HG03175 (cell line): Measurements from ENCODE around the gene ANO10.
"Not testable (repeated sequence)": the region's sequence is repeated elsewhere in the genome, so short reads cannot be mapped to it uniquely, and the experiment has no call there.

ENCODE experiments used
- ATAC-seq: cut with Tn5 transposase; IDR thresholded peaks from one replicate; pipeline ENCODE4 v1.9.1; 2021; ENCODE audit warnings: mild to moderate bottlenecking, moderate library complexity; ENCODE audit not compliant: unreplicated experiment

The ANO10 gene

DNA sequence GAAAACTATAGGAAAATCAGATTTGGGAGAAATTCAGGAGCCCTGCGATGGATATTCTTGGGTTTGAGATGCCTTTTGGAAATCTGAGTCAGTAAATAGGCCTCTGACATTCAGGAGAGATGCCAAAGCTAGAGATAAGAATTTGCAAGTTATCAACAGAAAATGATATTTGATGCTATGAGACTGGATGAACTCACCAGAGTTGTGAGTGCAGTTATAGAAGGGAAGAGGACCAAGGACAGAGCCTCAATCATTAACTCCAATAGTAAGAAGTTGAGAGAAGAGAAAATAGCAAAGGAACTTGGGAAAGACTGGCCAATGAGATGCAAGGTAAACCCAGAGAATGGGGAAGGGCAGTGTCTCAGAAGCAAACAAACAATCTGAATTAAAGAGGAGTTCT lies 7.9 kb upstream of the ANO10 start:
- no peak for ATAC-seq

DNA sequence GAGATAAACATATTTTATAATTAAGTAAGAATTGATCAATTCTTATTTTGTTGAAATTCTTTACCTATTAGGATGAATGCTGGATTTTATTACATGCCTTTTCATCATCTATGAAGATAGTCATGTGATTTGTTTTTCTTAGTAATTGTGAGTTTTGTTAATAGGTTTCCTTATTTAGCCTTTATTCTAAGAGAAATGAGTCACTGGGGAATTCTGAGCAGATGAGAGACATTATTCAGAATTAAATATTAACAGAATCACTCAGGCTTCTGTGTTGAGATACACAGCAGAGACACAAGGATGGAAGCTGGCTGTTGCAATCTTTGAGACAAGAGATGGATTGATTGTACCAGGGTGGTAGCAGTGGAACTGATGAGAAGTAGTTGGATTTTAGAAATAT lies 7.4 kb upstream of the ANO10 start:
- ATAC-seq: peak; percentile 57

DNA sequence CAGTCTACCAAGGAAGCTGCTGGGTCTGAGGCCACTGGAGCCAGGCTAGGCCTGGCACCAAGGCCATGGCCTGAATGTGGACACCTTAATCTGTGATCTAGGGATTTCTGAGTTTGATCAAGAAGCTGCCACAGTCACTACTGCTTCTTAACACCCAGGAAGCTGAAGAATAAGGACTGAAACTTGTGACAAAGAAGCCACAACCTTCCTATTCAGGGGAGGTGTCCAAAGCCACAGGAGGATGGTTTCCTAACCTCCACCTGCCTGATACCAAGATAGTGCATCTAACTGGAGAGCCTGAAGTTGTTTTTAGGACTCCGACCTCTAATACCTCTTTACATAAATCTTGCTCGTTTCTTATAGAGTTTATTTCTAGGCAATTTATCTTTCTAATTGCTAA lies 5.5 kb upstream of the ANO10 start:
- peak; percentile 43 for ATAC-seq

DNA sequence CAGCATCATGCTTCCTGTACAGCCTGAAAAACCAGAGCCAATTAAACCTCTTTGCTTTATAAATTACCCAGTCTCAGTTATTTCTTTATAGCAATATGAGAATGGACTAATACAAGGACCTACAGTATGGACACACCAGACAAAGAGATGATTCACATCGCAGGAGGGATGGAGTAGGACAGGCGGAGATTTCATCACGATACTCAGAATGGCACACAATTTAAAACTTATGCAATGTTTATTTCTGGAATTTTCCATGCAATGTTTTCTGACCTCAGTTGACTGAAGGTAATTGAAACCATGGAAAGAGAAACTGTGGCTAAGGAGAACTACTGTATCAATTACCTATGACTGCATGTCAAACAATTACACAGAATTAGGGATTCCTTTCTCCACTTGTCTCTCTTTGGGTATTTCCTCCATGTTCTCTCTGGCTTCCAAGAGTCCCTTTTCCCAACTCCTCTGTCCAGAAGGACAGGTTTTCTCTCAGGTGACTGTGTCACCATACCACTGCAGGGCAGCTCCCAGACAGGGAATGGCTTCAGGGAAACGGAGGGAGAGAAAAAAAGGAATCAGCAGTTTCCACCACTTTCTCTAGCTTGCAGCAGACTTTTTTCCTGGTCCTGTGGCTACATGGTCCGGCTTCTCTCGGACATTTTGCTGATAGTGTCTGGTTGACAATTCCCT lies 3.0 kb upstream of the ANO10 start:
- ATAC-seq: no peak

DNA sequence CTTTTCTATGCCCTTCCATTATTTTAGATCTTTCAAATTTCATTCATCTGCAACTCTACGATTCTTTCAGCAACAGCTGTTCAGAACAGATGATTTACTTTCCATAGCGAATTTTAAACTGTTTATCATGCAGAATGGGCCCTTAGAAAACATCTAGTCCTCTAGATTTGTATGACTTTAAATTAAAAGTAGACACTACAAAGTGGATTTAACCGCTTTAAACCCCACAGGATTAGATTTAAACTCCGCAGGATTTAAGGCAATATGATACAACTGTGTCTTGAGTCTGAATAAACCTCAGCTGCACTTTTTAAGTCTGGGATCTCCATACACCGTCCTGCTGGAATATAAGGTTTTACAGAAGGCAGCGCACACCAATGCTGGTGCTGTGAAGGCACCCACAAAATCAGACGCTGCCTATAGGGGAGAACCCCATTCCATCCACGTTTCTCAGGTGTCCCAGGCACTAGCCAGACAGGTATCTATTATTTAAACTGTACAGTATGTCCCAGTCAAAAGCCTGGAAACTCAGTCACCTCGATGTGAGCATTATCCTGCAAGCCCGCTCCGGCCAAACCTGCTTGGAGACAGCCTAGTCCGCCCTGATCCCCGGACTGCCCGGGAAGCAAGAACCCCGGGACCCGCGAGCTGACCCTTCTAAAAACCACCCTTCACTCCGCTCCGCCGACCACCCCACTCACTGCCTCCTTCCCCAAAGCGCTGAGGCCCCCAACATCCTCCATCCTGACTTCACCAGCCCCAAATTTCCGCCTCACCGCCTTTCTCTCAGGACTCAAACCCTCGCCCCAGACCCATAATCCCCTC lies 768 bp downstream of the ANO10 start:
- ATAC-seq: no peak

DNA sequence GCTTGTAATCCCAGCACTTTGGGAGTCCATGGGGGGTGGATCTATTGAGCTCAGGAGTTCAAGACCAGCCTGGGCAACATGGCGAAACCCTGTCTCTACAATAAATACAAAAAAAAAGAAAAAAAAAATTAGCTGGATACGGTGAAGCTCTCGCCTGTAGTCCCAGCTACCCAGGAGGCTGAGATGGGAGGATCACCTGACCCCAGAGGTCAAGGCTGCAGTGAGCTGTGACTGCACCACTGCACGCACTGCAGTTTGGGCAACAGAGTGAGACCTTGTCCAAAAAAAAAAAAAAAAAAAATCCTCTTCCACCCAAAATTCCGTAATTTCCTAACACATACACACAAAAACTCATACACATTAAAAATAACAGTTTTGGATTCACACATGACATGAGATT lies 2.2 kb downstream of the ANO10 start:
- no peak for ATAC-seq

DNA sequence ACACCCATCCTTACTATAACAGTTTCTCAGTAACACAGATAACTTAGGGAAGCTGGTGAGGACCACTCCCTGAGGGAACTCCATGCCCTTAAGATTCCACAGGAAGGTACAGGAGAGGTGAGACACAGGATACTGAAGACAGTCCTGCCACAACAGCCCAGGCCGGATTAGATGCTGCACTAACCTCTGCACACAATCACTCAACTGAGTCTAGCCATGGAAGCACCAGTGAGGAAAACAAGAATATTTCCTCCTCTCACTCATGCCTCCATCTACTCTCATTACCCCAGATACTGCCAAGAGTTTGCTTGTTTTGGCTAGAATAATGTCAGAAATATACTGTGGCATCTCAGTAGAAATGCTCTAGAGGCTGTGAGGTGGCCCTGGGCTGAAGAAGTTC lies 3.7 kb downstream of the ANO10 start:
- ATAC-seq: no peak

DNA sequence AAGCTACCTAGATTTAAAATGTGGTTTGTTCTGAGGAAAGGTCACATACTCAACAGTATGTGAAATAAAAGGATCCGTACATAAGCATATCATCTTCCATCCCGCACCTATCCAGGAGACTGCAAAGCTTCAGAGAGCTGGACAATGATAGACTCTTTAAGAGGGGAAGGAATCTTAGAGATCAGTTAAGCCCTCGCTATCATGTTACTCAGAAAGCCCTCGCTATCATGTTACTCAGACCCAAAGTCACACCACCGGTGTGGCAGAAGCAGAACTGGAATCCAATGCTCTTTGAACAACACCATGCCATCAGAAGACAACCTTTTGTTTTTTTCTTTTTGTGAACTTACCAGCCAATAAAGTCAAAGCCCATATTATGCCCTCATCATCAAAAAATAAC lies 5.8 kb downstream of the ANO10 start:
- ATAC-seq: no peak

DNA sequence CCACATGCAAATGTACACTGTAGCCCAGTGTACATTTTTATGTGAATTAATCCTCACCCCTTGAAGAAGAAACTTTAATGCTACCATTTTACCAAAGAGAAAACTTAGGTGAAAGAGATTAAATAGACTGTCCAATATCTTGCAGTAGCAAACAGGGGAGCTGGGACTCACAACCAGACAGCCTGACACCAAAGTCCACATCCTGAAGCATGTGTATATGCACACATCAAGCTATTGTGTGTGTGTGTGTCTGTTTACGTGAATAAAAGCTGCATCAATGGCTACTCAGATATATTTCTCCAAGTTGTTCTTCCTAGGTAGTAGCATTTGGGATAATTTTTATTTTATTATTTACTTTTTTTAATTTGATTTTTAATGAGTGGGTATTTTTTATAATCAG lies 6.7 kb downstream of the ANO10 start:
- no peak for ATAC-seq

DNA sequence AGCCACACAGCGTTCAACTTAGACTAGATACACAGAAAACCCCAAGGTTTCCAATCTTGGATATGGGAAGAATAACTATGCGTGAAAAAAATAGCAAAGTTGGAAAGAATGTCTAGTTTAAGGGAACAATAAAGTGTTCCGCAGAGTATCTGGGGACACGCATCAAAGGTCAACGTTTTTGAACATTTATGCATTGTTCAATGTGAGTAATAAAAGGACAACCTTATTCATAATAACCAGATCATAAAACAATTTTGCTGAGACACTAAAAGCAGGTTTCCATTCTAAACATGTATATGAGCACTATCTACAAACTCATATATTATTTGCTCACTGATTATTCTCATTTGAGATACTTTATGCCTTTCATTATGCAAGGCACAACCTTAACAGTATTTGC lies 7.8 kb downstream of the ANO10 start:
- no peak for ATAC-seq

DNA sequence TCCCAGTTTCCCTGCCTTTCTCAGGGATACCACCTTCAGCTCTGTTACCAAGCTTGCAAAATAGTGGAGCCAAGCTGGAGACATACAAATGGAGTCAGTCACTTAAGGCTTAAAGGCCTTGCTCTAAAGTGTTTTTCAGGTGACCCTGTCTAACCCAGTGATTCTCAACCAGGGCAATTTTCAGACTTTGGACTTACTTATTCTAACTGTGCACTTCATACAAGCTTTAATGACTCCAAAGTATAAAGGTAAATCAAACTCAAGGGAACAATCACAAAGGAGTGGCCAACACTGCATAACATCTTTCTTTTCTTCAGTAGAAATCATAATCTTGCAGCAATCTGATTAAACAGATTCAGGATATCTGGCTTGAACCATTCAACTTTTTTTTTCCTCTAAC lies 9.4 kb downstream of the ANO10 start:
- no peak for ATAC-seq

DNA sequence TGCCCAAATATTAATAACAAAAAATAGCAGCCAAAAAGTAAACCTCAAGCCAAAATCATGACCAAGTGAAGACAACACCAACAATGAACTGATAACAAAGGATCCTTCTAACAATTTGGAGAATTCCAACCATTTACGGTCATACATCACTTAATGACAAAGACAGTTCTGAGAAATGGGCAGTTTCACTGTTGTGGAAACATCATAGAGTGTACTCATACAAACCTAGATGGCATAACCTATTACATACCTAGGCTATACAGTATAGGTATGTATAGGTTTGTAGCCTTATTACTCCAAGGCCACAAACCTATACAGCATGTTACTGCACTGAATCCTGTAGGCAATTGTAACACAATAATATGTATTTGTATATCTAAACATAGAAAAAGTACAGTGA lies 12.4 kb downstream of the ANO10 start:
- no peak for ATAC-seq

DNA sequence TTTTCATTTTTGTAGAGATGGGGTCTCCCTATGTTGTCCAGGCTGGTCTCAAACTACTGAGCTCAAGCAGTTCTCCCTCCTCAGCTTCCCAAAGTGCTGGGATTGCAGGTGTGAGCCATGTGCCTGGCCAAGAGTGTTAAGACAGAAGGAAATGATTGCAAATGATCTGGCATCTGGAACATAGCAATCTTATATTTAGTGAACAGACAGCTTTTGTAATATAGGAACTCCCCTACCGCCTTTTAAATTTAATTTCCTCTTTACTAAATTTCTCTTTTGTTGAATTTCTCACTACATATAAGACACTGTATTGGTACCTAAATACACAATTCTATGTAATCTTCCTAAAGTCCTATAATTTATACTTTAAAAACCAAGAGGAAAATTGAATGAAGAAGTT lies 13.1 kb downstream of the ANO10 start:
- ATAC-seq: no peak

DNA sequence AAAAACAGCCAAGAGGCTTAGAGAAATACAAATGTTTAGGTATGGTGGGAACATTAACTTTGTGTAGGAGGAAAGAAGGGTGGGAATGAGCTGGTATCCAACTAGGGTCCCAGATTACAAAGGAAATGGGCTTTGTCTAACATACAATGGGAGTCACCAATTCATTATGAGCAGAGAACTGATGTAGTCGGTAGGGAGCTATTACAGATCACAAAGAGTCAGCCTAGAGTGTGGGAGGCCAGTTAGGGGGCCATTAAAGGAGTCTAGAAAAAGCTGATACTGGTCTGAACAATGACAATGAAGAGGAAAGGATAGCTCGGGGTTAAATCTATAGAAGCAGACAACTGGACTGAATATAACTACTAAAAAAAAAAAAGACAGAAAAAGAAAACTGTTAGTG lies 15.5 kb downstream of the ANO10 start:
- no peak for ATAC-seq

DNA sequence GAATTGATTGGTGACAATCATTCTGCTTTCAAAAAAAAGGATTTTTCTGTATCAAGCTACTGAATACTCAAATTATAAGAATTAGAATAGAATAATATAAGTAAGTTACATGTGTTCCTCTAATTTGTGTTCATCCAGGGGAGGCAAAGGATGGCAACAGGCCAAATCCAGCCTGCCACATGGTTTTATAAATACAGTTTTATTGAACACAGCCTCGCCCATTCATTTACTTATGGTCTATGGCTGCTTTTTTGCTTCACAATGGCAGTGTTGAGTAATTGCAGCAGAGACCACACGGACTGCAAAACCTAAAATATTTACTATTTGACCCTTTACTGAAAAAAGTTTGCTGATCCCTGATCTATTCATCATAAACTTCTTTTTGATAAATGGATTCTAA lies 21.9 kb downstream of the ANO10 start:
- ATAC-seq: not testable (repeated sequence)

DNA sequence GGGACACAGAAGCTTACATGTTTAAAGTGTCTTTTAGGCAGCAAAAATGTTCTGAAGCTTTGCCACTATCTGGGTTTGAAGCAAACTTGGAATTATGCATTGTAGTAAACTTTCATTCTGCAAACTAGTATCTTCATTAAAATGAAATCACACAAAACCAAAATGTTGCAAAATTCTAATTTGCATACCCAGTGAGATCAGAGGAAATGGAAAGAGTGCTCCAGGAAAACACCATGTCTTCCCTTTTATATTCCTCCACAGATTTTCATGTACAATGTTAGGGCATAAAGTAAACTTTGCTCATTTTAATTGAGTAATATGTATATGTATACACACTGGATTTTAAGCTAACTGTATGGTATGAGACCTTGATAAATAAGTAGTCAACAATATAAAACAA lies 23.9 kb downstream of the ANO10 start:
- ATAC-seq: no peak

DNA sequence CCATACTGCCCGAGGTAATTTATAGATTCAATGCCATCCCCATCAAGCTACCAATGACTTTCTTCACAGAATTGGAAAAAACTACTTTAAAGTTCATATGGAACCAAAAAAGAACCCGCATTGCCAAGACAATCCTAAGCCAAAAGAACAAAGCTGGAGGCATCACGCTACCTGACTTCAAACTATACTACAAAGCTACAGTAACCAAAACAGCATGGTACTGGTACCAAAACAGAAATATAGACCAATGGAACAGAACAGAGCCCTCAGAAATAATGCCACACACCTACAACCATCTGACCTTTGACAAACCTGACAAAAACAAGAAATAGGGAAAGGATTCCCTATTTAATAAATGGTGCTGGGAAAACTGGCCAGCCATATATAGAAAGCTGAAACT lies 25.6 kb downstream of the ANO10 start:
- ATAC-seq: not testable (repeated sequence)

DNA sequence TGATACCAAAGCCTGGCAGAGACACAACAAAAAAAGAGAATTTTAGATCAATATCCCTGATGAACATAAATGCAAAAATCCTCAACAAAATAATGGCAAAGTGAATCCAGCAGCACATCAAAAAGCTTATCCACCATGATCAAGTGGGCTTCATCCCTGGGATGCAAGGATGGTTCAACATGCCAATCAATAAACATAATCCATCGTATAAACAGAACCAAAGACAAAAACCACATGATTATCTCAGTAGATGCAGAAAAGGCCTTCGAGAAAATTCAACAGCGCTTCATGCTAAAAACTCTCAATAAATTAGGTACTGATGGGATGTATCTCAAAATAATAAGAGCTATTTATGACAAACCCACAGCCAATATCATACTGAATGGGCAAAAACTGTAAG lies 26.5 kb downstream of the ANO10 start:
- ATAC-seq: not testable (repeated sequence)

DNA sequence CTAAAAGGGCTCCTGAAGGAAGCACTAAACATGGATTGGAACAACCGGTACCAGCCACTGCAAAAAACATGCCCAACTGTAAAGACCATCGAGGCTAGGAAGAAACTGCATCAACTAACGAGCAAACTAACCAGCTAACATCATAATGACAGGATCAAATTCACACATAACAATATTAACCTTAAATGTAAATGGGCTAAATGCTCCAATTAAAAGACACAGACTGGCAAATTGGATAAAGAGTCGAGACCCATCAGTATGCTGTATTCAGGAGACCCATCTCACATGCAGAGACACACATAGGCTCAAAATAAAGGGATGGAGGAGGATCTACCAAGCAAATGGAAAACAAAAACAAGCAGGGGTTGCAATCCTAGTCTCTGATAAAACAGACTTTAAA lies 28.2 kb downstream of the ANO10 start:
- ATAC-seq: not testable (repeated sequence)

DNA sequence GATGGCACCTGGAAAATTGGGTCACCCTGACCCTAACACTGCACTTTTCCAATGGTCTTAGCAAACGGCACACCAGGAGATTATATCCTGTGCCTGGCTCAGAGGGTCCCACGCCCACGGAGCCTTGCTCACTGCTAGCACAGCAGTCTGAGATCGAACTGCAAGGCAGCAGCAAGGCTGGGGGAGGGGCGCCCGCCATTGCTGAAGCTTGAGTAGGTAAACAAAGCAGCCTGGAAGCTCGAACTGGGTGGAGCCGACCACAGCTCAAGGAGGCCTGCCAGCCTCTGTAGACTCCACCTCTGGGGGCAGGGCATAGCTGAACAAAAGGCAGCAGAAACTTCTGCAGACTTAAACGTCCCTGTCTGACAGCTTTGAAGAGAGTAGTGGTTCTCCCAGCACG lies 29.9 kb downstream of the ANO10 start:
- not testable (repeated sequence) for ATAC-seq

DNA sequence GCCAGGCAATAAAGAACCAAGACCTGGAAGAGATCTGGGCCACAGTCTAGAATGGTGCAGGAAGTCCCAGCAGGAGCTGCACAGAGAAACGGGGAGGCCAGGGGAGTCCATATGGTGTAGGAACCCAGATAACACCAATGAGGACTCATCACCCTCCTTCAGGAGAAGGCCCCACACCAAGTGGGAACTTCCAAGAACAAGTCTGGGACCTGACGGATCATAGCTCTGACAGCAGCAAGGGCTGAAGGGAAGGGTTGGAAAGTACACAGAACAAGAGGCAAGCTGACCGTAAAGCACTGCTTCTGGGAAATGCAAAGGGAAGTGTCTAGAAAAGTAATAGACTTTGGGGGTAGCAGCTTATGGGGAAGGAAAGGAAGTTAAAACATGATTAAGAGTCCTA lies 34.5 kb downstream of the ANO10 start:
- ATAC-seq: no peak

DNA sequence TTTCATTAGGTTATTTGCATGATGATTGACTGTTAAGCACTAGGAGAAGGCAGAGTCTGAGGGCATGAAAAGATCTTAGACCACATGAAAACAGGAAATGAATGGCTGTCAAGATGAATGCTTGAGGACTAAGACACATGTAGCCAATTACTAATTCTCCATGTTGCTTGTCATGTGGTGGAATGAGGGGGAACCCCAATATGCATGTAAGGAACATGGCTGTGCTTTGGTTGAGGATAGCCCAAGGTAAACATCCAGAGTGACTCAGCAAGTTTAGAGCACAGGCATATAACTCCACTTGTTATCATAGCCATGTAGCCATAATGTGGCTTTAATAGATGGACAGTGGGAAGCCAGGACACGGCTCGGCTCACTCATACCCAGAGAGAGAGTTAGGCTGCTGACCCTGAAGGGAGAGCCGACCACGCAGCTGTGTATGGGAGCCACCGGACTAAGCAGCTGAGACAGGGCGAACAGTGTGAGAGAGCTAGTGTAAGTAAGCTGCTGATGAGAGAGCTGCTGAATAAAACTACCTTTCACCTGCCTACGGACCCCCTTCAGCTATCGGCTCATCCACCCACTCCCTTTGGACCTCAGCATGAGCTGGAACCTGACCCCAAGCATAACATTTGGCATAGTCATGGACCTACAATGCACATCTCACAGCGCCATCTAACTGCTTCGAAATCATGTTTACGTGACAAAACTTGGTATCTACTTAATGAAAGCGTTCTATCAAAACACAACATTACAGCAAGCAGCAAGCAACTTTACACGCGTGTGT lies 37.6 kb downstream of the ANO10 start:
- no peak for ATAC-seq
